H9 (cell line): ENCODE measurements around the gene MCAM. TPM values are rescaled to one million over a fixed set of nuclear protein-coding genes. Genes with fewer than 3 reads are reported as not detected.

Experiments used
- DNase-seq: peaks from one replicate; pipeline ENCODE4 v3.0.0-alpha.2; 2017
- H2AFZ ChIP-seq: one replicate; pipeline ENCODE4 v1.6.1; 2013; ENCODE audit warnings: mild to moderate bottlenecking, low read length, control low read depth, moderate library complexity
- H2AK5ac ChIP-seq: 2 replicates; pipeline ENCODE4 v1.6.1; 2013; ENCODE audit warnings: low read length, control low read depth, mixed read lengths; ENCODE audit not compliant: insufficient read length
- H2BK120ac ChIP-seq: one replicate; pipeline ENCODE4 v1.6.1; 2013; ENCODE audit warnings: low read depth, mild to moderate bottlenecking, low read length, control low read depth, inconsistent platforms; ENCODE audit not compliant: poor library complexity, severe bottlenecking
- H2BK12ac ChIP-seq: 2 replicates; pipeline ENCODE4 v1.6.1; 2013; ENCODE audit warnings: low read length, control low read depth, mixed read lengths, low read depth; ENCODE audit not compliant: insufficient read length
- H2BK15ac ChIP-seq: 2 replicates; pipeline ENCODE4 v1.6.1; 2013; ENCODE audit warnings: low read depth, low read length, control low read depth
- H2BK20ac ChIP-seq: one replicate; pipeline ENCODE4 v1.6.1; 2013; ENCODE audit warnings: low read depth, mild to moderate bottlenecking, low read length, control low read depth, inconsistent platforms; ENCODE audit not compliant: poor library complexity, severe bottlenecking
- H2BK5ac ChIP-seq: 2 replicates; pipeline ENCODE4 v1.6.1; 2013; ENCODE audit warnings: low read length, control low read depth, mixed read lengths; ENCODE audit not compliant: insufficient read length
- H3K14ac ChIP-seq: 2 replicates; pipeline ENCODE4 v1.6.1; 2013; ENCODE audit warnings: low read length, control low read depth; ENCODE audit not compliant: insufficient read depth
- H3K18ac ChIP-seq: 2 replicates; pipeline ENCODE4 v1.6.1; 2013; ENCODE audit warnings: low read depth, mild to moderate bottlenecking, mixed read lengths, low read length, control low read depth; ENCODE audit not compliant: insufficient read length
- H3K23ac ChIP-seq: 2 replicates; pipeline ENCODE4 v1.6.1; 2013; ENCODE audit warnings: low read length, control low read depth, mixed read lengths, low read depth; ENCODE audit not compliant: insufficient read length
- H3K23me2 ChIP-seq: 2 replicates; pipeline ENCODE4 v1.6.1; 2013; ENCODE audit warnings: low read depth, mild to moderate bottlenecking, mixed read lengths, low read length, control low read depth; ENCODE audit not compliant: insufficient read length, poor library complexity, severe bottlenecking
- H3K27ac ChIP-seq: 2 replicates; pipeline ENCODE4 v1.5.1; 2013; ENCODE audit warnings: low read length, control low read depth, mixed read lengths, low read depth; ENCODE audit not compliant: insufficient read length
- H3K27me3 ChIP-seq: 2 replicates; pipeline ENCODE4 v1.6.1; 2013; ENCODE audit warnings: low read length, control low read depth, inconsistent platforms; ENCODE audit not compliant: insufficient read depth
- H3K4ac ChIP-seq: 2 replicates; pipeline ENCODE4 v1.6.1; 2013; ENCODE audit warnings: low read depth, mild to moderate bottlenecking, control low read depth, inconsistent platforms, low read length, moderate library complexity
- H3K4me1 ChIP-seq: 2 replicates; pipeline ENCODE4 v1.6.1; 2013; ENCODE audit warnings: low read length, control low read depth, inconsistent platforms; ENCODE audit not compliant: insufficient read depth
- H3K4me2 ChIP-seq: 2 replicates; pipeline ENCODE4 v1.6.1; 2013; ENCODE audit warnings: low read length, control low read depth, mixed read lengths; ENCODE audit not compliant: insufficient read length, insufficient read depth
- H3K56ac ChIP-seq: 2 replicates; pipeline ENCODE4 v1.6.1; 2013; ENCODE audit warnings: low read depth, mild to moderate bottlenecking, mixed read lengths, low read length, control low read depth; ENCODE audit not compliant: insufficient read length
- H3K79me1 ChIP-seq: 2 replicates; pipeline ENCODE4 v1.6.1; 2013; ENCODE audit warnings: low read depth, mild to moderate bottlenecking, moderate library complexity, low read length, control low read depth, inconsistent platforms; ENCODE audit not compliant: insufficient read depth, poor library complexity, severe bottlenecking
- H3K79me2 ChIP-seq: 2 replicates; pipeline ENCODE4 v1.6.1; 2013; ENCODE audit warnings: low read length, control low read depth, inconsistent platforms; ENCODE audit not compliant: insufficient read depth
- H3K9ac ChIP-seq: 2 replicates; pipeline ENCODE4 v1.6.1; 2013; ENCODE audit warnings: low read length, control low read depth, mixed read lengths; ENCODE audit not compliant: insufficient read length; ENCODE audit errors: extremely low read depth
- H3K9me3 ChIP-seq: one replicate; pipeline ENCODE4 v1.6.1; 2013; ENCODE audit warnings: low read depth, low read length, inconsistent platforms; ENCODE audit not compliant: control insufficient read depth
- H3T11ph ChIP-seq: one replicate; pipeline ENCODE4 v1.6.1; 2013; ENCODE audit warnings: mild to moderate bottlenecking, low read length, control low read depth, inconsistent platforms
- H4K20me1 ChIP-seq: one replicate; pipeline ENCODE4 v1.6.1; 2013; ENCODE audit not compliant: control insufficient read depth, insufficient read length, insufficient read depth
- H4K5ac ChIP-seq: 2 replicates; pipeline ENCODE4 v1.6.1; 2013; ENCODE audit warnings: low read depth, mild to moderate bottlenecking, mixed read lengths, low read length, control low read depth; ENCODE audit not compliant: insufficient read length
- H4K8ac ChIP-seq: replicated peaks from 2 replicates; pipeline ENCODE4 v1.6.1; 2013; ENCODE audit warnings: low read length, control low read depth, mixed read lengths, low read depth; ENCODE audit not compliant: insufficient read length
- H4K91ac ChIP-seq: 2 replicates; pipeline ENCODE4 v1.6.1; 2013; ENCODE audit warnings: low read depth, mild to moderate bottlenecking, moderate library complexity, mixed read lengths, low read length, control low read depth; ENCODE audit not compliant: insufficient read length
- H3K27ac Mint-ChIP-seq, 3 experiments: 2 replicates in 2 of 3; 3 replicates in 1 of 3; pipeline ENCODE4 v1.8.0; 2020 to 2021; ENCODE audit warnings: mixed read lengths in 3 of 3, mild to moderate bottlenecking in 1 of 3, moderate library complexity in 1 of 3
- H3K27me3 Mint-ChIP-seq: 2 replicates; pipeline ENCODE4 v1.8.0; 2021; ENCODE audit warnings: low read depth, mild to moderate bottlenecking, moderate library complexity, mixed read lengths
- H3K36me3 Mint-ChIP-seq, 3 experiments: 2 replicates in 2 of 3; 3 replicates in 1 of 3; pipeline ENCODE4 v1.8.0; 2020 to 2021; ENCODE audit warnings: low read depth in 3 of 3, mixed read lengths in 3 of 3; ENCODE audit not compliant: insufficient read depth in 1 of 3
- H3K4me1 Mint-ChIP-seq, 2 experiments: 2 replicates each; pipeline ENCODE4 v1.8.0; 2020; ENCODE audit warnings: mixed read lengths in 2 of 2
- H3K4me3 Mint-ChIP-seq, 2 experiments: 2 replicates in 1 of 2; 3 replicates in 1 of 2; pipeline ENCODE4 v1.8.0; 2020 to 2021; ENCODE audit warnings: mild to moderate bottlenecking in 2 of 2, mixed read lengths in 2 of 2, moderate library complexity in 1 of 2
- H3K9me3 Mint-ChIP-seq, 2 experiments: 2 replicates in 1 of 2; 3 replicates in 1 of 2; pipeline ENCODE4 v1.8.0; 2020; ENCODE audit warnings: mild to moderate bottlenecking in 2 of 2, mixed read lengths in 2 of 2, moderate library complexity in 1 of 2
- CTCF ChIP-seq: fragments of 200-600 bp; sonication (generic); conservative IDR thresholded peaks from 3 replicates; pipeline ENCODE4 v1.8.0; 2021; ENCODE audit warnings: antibody characterized with exemption, mild to moderate bottlenecking
- WGBS: extraction: QIAGEN DNeasy Blood & Tissue Kit; methylation state at CpG from one replicate; pipeline ENCODE4 v1.1.7; 2013; ENCODE audit warnings: missing lambda C conversion rate, low lambda C conversion rate, mixed read lengths; ENCODE audit not compliant: insufficient read length; ENCODE audit errors: extremely low coverage; 5-methylcytosine and 5-hydroxymethylcytosine counted together
- total RNA-seq: library from RNA; stranded (reverse); gene quantifications from 2 replicates; pipeline ENCODE4 v1.2.1, GENCODE V29; 2021

MCAM gene
- total RNA-seq, 1 experiment from 2014 or later = 21.5 TPM

- no peaks in the 10 kb centered on the region for H3K4me1 ChIP-seq
- H3K14ac ChIP-seq = no peak overlapping the region
- Mint-ChIP-seq H3K4me3 (no peak overlapping the region), H3K9me3 (no peaks in the 10 kb centered on the region), H3K27ac (no peak overlapping the region), H3K36me3 (peaks cover 26 to 83% (median 81%) of the 10 kb centered on the region in 3 experiments; a peak in 6 of 7 replicates), H3K4me1 (0 out of 4 replicates have a peak, but pooled peaks cover 0 to 3% of the 10 kb centered on the region in 2 experiments), H3K27me3 (no peaks in the 10 kb centered on the region)
- H3K9me3 ChIP-seq = no peaks in the 10 kb centered on the region
- DNase-seq = no peak
- WGBS = no CpG with 5 or more reads among the region's 3 CpGs
- no peak overlapping the region for H2BK12ac ChIP-seq
- no peak overlapping the region for H2BK120ac ChIP-seq
- H4K91ac ChIP-seq = no peak overlapping the region
- H3K56ac ChIP-seq = no peak overlapping the region
- H3K27me3 ChIP-seq = no peaks in the 10 kb centered on the region
- no peaks in the 10 kb centered on the region for H3K23me2 ChIP-seq
- no peak overlapping the region for H3T11ph ChIP-seq
- no peak overlapping the region for H2AFZ ChIP-seq
- H2BK20ac ChIP-seq = no peak overlapping the region
- no peak overlapping the region for H4K8ac ChIP-seq
- no peak overlapping the region for H3K23ac ChIP-seq
- no peaks in the 10 kb centered on the region for H3K79me1 ChIP-seq
- H2BK15ac ChIP-seq = no peak overlapping the region
- no peak overlapping the region for H3K9ac ChIP-seq
- TF ChIP-seq CTCF = no peak
- no peak overlapping the region for H2BK5ac ChIP-seq
- no peak overlapping the region for H3K18ac ChIP-seq
- H4K20me1 ChIP-seq = no peaks in the 10 kb centered on the region
- H3K4me2 ChIP-seq = no peak overlapping the region
- no peak overlapping the region for H3K27ac ChIP-seq
- no peak overlapping the region for H4K5ac ChIP-seq
- no peak overlapping the region for H2AK5ac ChIP-seq
- no peaks in the 10 kb centered on the region for H3K79me2 ChIP-seq
- H3K4ac ChIP-seq = no peak overlapping the region
Observed at GRCh38 chr11:119300198-119300964, 16.5 kb downstream of the MCAM start.
